Measurements from ENCODE around the gene PPP2R1A. TPM values are rescaled to one million over a fixed set of nuclear protein-coding genes. Genes with fewer than 3 reads are reported as not detected.

Gene PPP2R1A
- total RNA-seq, 1 donor from 2014 or later, result 307 TPM

- peaks cover 32% of the 10 kb centered on the region for H3K36me3 Mint-ChIP-seq (ENCODE audit: insufficient read depth)
- H3K4me3 Mint-ChIP-seq (ENCODE audit: low read depth), result no peak overlapping the region
- H3K27me3 Mint-ChIP-seq, result no peaks in the 10 kb centered on the region
- no peaks in the 10 kb centered on the region for H3K4me1 Mint-ChIP-seq (ENCODE audit: low read depth)
- TF ChIP-seq CTCF (IDR thresholded peaks at IDR 0.05; ENCODE audit: unreplicated experiment), result no peak
- H3K9me3 Mint-ChIP-seq (ENCODE audit: low read depth), result no peaks in the 10 kb centered on the region
- DNase-seq (ENCODE audit: low spot score, unreplicated experiment), result no peak
- H3K27ac Mint-ChIP-seq, result no peak overlapping the region
These were observed 26.5 kb downstream of the PPP2R1A start for GRCh38 chr19:52216401-52216800.

GRCh38 chr19:52217576-52217975 is 27.7 kb downstream of the PPP2R1A start:
- no peak for DNase-seq (ENCODE audit: low spot score, unreplicated experiment)
- no peaks in the 10 kb centered on the region for H3K9me3 Mint-ChIP-seq (ENCODE audit: low read depth)
- H3K4me1 Mint-ChIP-seq (ENCODE audit: low read depth), result no peaks in the 10 kb centered on the region
- no peak overlapping the region for H3K27ac Mint-ChIP-seq
- H3K36me3 Mint-ChIP-seq (ENCODE audit: insufficient read depth), result peaks cover 32% of the 10 kb centered on the region
- H3K27me3 Mint-ChIP-seq, result no peaks in the 10 kb centered on the region
- no peak for TF ChIP-seq CTCF (IDR thresholded peaks at IDR 0.05; ENCODE audit: unreplicated experiment)
- H3K4me3 Mint-ChIP-seq (ENCODE audit: low read depth), result no peak overlapping the region

DNA sequence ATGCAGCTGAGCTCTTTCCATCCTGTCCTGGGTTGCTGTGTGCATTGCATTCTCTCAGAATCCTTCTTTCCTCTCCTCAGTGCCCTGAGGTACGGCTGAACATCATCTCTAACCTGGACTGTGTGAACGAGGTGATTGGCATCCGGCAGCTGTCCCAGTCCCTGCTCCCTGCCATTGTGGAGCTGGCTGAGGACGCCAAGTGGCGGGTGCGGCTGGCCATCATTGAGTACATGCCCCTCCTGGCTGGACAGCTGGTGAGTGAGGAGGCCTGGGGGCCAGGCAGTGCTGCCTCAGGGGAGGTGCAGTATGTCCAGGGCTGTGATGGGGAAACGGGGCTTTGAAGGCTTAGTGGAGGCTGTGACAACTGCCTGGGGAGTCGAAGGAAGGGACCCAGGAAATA is 29.8 kb downstream of the PPP2R1A start:
- Mint-ChIP-seq H3K27me3 (no peaks in the 10 kb centered on the region), H3K27ac (peak overlapping the region; percentile 50)

DNA sequence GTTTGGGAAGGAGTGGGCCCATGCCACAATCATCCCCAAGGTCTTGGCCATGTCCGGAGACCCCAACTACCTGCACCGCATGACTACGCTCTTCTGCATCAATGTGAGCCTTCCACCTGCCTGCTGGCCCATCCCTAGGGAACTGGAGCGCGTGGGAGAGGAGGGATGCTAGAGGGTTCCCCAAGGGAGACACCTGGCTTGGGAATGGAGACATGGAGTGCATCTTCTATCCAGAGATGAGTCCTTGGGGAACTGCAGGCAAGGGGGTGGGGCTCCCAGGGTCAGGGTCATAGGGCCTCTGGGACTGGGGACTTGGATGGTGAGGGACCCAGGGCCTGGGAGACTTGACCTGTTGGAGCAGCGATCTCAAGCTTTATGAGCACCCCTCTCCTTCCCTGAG is 31.2 kb downstream of the PPP2R1A start:
- H3K36me3 Mint-ChIP-seq (ENCODE audit: insufficient read depth), result peaks cover 34% of the 10 kb centered on the region
- DNase-seq (ENCODE audit: low spot score, unreplicated experiment), result no peak
- H3K27ac Mint-ChIP-seq, result no peak overlapping the region
- H3K4me3 Mint-ChIP-seq (ENCODE audit: low read depth), result no peak overlapping the region
- no peaks in the 10 kb centered on the region for H3K9me3 Mint-ChIP-seq (ENCODE audit: low read depth)
- TF ChIP-seq CTCF (IDR thresholded peaks at IDR 0.05; ENCODE audit: unreplicated experiment), result no peak
- H3K4me1 Mint-ChIP-seq (ENCODE audit: low read depth), result no peaks in the 10 kb centered on the region
- H3K27me3 Mint-ChIP-seq, result no peaks in the 10 kb centered on the region

More for the DNA sequence above, 29.8 kb downstream of the PPP2R1A start:
- DNase-seq (ENCODE audit: low spot score, unreplicated experiment), result no peak
- TF ChIP-seq CTCF (IDR thresholded peaks at IDR 0.05; ENCODE audit: unreplicated experiment), result no peak
- Mint-ChIP-seq H3K36me3 (ENCODE audit: insufficient read depth) (peaks cover 29% of the 10 kb centered on the region), H3K4me3 (ENCODE audit: low read depth) (no peak overlapping the region), H3K9me3 (ENCODE audit: low read depth) (no peaks in the 10 kb centered on the region), H3K4me1 (ENCODE audit: low read depth) (no peaks in the 10 kb centered on the region)

GRCh38 chr19:52221831-52222375 is 32.1 kb downstream of the PPP2R1A start:
- Mint-ChIP-seq H3K4me3 (ENCODE audit: low read depth) (no peak overlapping the region), H3K27me3 (no peaks in the 10 kb centered on the region), H3K27ac (no peak overlapping the region), H3K4me1 (ENCODE audit: low read depth) (no peaks in the 10 kb centered on the region), H3K36me3 (ENCODE audit: insufficient read depth) (peaks cover 38% of the 10 kb centered on the region), H3K9me3 (ENCODE audit: low read depth) (no peaks in the 10 kb centered on the region)
- DNase-seq (ENCODE audit: low spot score, unreplicated experiment), result no peak
- TF ChIP-seq CTCF (IDR thresholded peaks at IDR 0.05; ENCODE audit: unreplicated experiment), result no peak
